Stomach (tissue), 4 donors: ENCODE measurements around the gene KBTBD4.

Source experiments
- EP300 ChIP-seq: sonication (generic); formaldehyde crosslinking; IDR thresholded peaks from one replicate; pipeline ENCODE4 v1.6.1; 2017; ENCODE audit warnings: antibody characterized with exemption
- POLR2A ChIP-seq, 4 donors: fragments of 450-650 bp; IDR thresholded peaks; one replicate each; pipeline ENCODE4 v1.6.1; 2016; ENCODE audit warnings: antibody characterized with exemption in 4 of 4, control low read depth in 2 of 4, mild to moderate bottlenecking in 1 of 4, moderate library complexity in 1 of 4
- POLR2AphosphoS5 ChIP-seq, 3 donors: sonication (generic); formaldehyde crosslinking; IDR thresholded peaks; one replicate each; pipeline ENCODE4 v1.6.1; 2016; ENCODE audit warnings: antibody characterized with exemption in 3 of 3
- TF ChIP-seq, protein P1 (sequence below), 7 experiments: fragments of 450-650 bp in 4 of 7; fragments of 200-600 bp in 3 of 7; sonication (generic) in 3 of 7; IDR thresholded peaks; one replicate each; pipeline ENCODE4 v1.5.1; 2016 to 2019; ENCODE audit warnings: antibody characterized with exemption in 7 of 7, control low read depth in 2 of 7, mild to moderate bottlenecking in 1 of 7

DNA sequence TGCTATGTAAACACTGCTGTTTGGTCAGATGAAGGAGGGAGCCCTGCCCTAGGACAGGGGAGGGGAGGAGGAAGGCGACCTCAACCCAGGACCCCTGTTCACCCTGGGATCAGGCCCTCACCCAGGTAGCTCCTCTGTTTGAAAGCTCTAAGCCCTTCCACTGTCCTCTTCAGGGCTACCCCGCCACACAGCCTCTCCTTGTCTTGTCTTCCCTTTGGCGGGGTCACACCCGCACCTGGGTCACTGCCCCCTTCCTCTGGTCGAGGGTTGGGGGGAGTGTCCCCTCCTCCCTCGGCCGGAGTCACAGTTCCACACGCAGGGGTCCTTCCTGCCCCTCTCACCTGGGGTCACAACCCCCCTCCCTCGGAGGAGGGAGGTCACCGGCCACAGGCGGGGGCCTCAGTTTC, 13.8 kb downstream of the KBTBD4 start:
- TF ChIP-seq, protein P1, sequence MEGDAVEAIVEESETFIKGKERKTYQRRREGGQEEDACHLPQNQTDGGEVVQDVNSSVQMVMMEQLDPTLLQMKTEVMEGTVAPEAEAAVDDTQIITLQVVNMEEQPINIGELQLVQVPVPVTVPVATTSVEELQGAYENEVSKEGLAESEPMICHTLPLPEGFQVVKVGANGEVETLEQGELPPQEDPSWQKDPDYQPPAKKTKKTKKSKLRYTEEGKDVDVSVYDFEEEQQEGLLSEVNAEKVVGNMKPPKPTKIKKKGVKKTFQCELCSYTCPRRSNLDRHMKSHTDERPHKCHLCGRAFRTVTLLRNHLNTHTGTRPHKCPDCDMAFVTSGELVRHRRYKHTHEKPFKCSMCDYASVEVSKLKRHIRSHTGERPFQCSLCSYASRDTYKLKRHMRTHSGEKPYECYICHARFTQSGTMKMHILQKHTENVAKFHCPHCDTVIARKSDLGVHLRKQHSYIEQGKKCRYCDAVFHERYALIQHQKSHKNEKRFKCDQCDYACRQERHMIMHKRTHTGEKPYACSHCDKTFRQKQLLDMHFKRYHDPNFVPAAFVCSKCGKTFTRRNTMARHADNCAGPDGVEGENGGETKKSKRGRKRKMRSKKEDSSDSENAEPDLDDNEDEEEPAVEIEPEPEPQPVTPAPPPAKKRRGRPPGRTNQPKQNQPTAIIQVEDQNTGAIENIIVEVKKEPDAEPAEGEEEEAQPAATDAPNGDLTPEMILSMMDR (IDR thresholded peaks at IDR 0.05) = no peak
- TF ChIP-seq POLR2AphosphoS5 (IDR thresholded peaks at IDR 0.05) (no peak), POLR2A (IDR thresholded peaks at IDR 0.05) (no peak), EP300 (no peak)
